Fibroblast of lung (primary cell): ENCODE data around the gene ELFN1.

Experiments used
- EZH2 ChIP-seq: IDR thresholded peaks from 2 replicates; pipeline ENCODE4 v1.5.1; 2012; ENCODE audit warnings: low read length, control low read depth, mild to moderate bottlenecking; ENCODE audit errors: missing control alignments
- TF ChIP-seq, protein P1 (sequence below), 2 donors: IDR thresholded peaks in 1 of 2; conservative IDR thresholded peaks in 1 of 2; 1 replicate in 1 of 2; 2 replicates in 1 of 2; pipeline ENCODE4 v1.5.1; 2011 to 2012; ENCODE audit warnings: low read length in 2 of 2, control low read depth in 1 of 2, inconsistent platforms in 1 of 2, low read depth in 1 of 2, mild to moderate bottlenecking in 1 of 2

GRCh38 chr7:1721047-1721690 is 51.1 kb downstream of the ELFN1 start:
- TF ChIP-seq, protein P1, sequence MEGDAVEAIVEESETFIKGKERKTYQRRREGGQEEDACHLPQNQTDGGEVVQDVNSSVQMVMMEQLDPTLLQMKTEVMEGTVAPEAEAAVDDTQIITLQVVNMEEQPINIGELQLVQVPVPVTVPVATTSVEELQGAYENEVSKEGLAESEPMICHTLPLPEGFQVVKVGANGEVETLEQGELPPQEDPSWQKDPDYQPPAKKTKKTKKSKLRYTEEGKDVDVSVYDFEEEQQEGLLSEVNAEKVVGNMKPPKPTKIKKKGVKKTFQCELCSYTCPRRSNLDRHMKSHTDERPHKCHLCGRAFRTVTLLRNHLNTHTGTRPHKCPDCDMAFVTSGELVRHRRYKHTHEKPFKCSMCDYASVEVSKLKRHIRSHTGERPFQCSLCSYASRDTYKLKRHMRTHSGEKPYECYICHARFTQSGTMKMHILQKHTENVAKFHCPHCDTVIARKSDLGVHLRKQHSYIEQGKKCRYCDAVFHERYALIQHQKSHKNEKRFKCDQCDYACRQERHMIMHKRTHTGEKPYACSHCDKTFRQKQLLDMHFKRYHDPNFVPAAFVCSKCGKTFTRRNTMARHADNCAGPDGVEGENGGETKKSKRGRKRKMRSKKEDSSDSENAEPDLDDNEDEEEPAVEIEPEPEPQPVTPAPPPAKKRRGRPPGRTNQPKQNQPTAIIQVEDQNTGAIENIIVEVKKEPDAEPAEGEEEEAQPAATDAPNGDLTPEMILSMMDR (conservative IDR thresholded peaks at IDR 0.05 in 1 of 2, IDR thresholded peaks at IDR 0.05 in 1 of 2; ENCODE audit: low read depth in 1 of 2, low read length in 2 of 2): no peak
- no peak for TF ChIP-seq EZH2
